HG03159 (cell line): ENCODE data around the gene ALAD.
A peak's percentile ranks its signal among the peaks of the same experiment; 100 is the strongest.
"Not testable (repeated sequence)": the region's sequence is repeated elsewhere in the genome, so short reads cannot be mapped to it uniquely, and the experiment has no call there.

Experiments used
- ATAC-seq: cut with Tn5 transposase; IDR thresholded peaks from one replicate; pipeline ENCODE4 v1.9.1; 2021; ENCODE audit warnings: mild to moderate bottlenecking, moderate library complexity; ENCODE audit not compliant: unreplicated experiment

Gene ALAD

DNA sequence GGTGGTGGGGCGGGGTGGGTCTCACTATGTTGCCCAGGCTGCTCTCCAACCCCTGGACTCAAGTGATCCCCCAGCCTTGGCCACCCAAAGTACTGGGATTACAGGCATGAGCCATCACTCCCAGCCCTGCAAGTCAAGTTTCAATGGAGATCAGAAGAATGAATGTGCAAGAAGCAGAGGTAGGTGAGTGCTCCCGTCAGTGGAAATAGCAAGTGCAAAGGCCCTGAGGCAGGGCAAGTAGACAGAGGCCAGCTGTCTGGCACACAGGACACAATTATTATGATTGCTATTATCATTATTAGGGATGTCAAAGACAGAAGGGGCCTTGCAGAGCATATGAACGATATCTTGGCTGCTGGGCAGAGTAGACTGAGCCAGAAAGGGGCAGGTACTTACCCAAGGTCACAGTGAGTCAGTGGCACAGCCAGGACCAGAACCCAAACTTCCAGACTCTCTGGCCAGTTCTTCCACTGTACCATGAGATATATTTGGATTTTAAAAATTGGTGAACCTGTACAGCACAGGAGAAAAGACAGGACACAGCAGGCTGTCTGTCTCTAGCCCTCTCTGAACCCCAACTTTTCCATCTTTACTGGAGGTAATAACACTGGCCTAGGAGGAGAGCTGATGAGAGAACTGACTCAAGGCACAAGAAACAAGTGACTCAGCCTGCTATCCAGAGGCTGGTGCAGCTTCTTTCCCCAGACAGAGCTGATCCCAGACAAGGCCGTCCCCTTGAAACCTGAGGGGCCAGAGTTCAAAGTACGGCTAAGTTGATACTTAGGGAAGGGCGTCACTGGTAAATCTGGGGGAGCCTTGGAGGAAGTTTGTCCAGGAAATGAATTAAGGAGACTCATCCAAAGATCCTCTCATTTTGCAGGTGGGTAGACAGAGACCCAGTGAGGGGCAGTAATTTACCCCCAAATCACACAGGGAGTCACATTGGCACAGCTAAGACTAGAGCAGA lies 25.7 kb downstream of the ALAD start:
- ATAC-seq: no peak

DNA sequence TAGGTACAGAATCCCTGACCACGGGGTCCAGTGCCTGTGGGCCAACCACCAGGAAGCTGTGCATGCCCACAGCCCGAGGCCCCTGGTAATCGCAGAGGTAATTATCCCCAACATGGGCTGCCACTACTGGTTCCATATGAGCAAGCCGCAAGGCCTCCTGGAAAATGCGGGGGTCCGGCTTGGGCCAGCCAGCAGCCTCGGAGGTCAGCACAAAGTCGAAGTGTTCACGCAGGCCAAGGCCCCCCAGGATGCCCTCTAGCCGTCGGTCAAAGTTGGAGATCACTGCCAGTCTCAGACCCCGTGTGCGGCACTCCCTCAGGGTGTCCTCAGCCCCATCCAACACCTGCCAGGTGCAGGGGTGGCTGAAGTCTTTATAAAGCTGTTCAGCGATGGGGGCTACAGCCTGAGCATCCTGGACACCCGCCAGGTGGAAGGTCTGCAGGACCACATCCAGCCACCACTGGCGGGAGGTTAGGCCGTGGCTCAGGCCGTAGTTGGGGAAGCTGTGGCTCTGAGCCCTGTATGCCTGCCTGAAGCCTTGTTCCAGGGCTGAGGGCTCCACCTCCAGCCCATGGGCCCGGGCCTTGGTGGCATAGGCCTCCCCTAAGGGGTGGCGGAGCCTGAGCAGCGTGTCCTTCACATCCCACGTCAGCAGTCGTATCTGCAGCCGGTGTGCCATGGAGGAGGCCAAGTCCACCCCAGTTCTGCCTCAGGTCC lies 27.2 kb downstream of the ALAD start:
- no peak for ATAC-seq

DNA sequence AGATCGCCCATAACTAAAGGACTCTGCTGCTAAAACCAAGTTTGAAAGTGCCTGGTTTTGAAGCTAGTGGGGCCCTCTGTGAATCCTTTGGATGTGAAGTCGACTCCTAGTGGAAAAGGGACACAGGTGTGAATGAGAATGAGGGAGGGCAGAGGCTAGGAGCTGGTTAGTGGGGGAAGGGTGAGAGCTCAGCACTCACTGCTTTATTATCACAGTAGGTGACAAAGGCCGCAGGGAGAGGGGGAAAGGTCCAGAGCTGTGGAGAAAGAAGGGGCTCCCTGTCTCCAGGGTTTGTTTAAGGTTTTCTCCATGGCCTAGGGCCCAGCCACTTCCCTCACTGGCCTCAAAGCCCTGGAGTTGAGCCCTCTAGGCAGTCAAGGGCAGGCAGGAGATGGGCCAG lies 27.8 kb downstream of the ALAD start:
- ATAC-seq: no peak

- no peak for ATAC-seq
Observed at GRCh38 chr9:113372059-113372458, 29.0 kb downstream of the ALAD start.

DNA sequence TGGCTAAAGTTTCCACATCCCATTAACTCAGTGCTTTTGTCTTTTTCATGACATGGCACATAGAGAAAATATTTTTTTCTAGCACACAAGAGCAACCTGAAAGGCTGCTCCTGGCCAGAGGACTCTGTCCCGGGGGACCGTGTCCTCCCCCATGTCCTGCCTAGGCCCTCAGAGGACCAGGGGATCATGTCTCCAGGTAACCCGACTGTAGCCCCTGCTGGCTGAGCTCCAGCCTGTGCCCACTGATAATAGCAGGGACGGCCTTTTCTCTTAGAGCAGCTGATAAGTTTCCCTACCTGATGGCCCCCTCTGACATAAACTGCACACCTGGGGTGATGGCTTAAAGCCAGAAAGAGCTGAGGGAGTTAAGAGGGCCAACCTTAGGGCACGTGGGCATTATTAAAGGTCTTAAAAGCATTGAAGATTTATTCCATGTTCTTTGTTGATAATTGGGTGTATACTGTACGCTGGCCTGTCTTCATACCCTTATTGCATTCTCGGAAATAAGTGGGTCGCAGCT lies 30.2 kb downstream of the ALAD start:
- no peak for ATAC-seq

- ATAC-seq: no peak
Observed at GRCh38 chr9:113369855-113370140, 31.3 kb downstream of the ALAD start.

GRCh38 chr9:113368982-113369854 lies 31.9 kb downstream of the ALAD start:
- ATAC-seq: no peak

GRCh38 chr9:113368348-113368981 lies 32.6 kb downstream of the ALAD start:
- no peak for ATAC-seq

DNA sequence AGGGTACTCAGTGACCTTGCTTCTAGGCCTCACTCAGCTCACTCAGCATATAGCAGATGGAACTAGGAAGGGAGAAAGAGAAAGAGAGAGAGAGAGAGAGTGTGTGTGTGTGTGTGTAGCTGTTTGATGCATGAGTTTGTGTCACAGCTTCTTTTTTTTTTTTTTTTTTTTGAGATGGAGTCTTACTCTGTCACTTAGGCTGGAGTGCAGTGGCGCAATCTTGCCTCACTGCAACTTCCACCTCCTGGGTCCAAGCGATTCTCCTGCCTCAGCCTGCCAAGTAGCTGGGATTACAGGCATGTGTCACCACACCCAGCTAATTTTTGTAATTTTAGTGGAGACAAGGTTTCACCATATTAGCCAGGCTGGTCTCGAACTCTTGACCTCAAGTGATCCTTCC lies 35.4 kb downstream of the ALAD start:
- ATAC-seq: not testable (repeated sequence)

DNA sequence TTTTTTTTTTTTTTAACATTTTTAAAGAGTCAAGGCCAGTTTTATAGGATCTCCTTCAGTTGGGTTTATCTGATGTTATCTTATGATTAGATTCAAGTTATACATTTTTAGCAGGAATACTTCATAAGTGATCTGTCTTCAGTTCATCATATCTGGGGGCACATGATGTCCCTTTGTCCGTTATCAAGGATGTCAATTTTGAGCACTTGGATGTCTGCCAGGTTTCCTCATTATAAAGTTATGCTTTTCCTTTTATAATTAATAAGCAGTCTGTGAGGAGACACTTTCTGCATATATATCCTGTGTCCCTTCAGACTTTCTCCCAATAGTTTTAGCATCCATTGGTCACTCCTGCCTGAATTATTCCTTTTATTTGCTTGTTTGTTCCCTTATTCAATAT lies 36.1 kb downstream of the ALAD start:
- no peak for ATAC-seq

DNA sequence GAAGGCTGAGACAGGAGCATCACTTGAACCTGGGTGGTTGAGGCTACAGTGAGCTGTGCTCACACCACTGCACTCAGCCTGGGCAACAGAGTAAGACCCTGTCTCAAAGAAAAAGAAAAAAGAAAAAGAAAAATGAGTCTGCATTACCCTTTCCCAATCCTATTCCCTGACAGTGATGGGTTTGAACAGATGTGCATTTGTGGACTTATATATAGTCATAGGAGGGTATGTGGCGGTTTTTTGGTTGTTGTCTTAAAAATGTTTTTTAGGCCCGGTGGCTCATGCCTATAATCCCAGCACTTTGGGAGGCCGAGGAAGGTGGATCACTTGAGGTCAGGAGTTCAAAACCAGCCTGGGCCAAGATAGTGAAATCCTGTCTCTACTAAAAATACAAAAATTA lies 37.7 kb downstream of the ALAD start:
- ATAC-seq: no peak

DNA sequence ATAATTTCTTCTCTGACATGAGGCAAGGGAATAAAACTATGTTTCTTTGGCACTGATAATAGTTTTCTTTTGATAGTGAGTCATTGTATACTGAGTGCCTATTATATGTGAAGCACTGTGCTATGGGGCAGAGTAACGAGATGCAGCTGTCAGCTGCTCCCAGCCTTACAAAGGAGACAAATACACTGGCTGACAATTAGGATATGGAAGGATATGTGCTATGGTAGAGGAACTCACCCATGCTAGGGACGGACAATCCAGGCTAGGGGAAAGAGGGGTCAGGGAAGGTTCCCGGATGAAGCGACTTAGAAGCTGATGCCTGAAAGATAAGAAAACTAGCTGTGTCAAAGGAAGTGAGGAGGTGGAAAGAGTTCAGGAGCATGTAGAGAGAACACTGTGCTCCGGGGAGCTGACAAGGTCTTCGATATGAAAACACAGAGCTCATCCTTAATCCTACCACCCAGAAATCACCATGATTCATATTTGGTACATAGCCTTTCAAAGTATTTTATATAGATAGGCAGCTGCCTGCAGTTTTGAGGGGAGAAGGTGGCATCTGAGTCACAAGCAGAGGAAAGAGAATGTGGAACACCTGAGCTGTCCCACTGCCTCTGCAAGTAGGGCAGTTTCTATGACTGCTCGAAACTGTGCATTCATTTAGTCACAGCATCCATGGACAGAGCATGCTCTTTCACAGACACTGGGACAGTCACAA lies 39.6 kb downstream of the ALAD start:
- no peak for ATAC-seq

DNA sequence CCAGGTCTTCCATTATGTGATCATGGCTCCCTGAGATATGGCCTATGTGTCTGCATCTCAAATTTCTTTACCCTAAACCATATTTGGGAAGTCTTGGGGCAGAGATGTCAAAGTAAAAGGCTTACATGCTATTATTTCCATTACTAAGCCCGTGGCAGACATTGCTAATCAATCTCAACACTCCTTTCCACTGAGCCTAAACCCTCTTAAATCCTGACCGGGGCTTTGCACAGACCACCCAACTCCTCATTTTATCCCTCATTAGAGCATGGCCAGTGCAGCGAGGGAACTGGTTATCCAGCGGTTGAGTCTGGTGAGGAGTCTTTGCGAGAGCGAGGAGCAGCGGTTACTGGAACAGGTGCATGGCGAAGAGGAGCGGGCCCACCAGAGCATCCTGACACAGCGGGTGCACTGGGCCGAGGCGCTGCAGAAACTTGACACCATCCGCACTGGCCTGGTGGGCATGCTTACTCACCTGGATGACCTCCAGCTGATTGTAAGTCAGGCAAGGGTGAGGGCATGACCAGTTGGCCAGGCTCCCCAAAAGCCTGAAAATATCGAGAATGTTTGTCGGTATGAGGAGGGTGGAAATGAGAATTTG lies 40.7 kb downstream of the ALAD start:
- ATAC-seq: no peak

- no peak for ATAC-seq
Observed at GRCh38 chr9:113359385-113359784, 41.7 kb downstream of the ALAD start.

DNA sequence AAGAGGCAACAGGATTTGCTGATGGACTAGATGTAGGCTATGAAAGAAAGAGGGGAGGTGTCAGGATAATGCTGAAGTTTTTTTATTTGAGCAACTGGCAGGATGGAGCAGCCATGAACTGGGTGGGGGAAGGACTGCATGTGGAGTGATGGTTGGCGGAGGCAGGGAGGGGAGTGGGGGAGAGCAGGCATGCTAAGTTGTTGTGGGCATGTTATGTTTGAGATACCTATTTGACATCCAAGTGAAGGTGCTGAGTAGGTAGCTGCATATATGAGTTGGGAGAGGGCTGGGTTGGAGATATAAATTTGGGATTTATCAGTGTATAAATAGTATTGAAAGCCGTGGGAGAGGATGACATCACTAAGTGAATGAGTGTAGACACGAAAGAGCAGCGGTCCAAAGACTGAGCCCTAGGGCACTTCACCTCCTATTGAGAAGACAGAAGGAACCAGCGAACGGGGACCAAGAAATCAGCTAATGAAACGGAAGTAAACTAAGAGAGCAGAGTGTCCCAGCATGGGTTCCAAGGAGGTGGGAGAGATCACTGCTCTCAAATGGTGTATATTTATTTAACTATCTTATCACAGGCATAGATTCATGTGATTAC lies 44.3 kb downstream of the ALAD start:
- ATAC-seq: no peak

GRCh38 chr9:113355040-113355596 lies 46.0 kb downstream of the ALAD start:
- ATAC-seq: no peak

GRCh38 chr9:113352411-113352810 lies 48.7 kb downstream of the ALAD start:
- ATAC-seq: no peak

DNA sequence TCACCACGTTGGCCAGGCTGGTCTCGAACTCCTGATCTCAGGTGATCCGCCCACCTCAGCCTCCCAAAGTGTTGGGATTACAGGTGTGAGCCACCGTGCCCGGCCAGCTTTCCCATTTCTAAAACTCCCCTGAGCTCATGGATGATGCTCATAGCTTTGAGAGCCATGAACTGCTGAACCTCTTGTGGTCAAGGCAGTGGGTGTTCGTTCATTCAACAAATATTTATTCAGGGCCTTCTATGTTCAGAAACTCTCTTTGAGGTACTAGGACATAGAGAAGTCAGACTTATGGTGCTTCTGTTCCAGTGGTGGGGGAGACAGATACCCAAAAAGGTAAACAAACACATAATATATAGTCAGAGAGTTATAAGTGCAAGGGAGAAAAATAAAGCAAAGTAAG lies 49.1 kb downstream of the ALAD start:
- ATAC-seq: no peak

DNA sequence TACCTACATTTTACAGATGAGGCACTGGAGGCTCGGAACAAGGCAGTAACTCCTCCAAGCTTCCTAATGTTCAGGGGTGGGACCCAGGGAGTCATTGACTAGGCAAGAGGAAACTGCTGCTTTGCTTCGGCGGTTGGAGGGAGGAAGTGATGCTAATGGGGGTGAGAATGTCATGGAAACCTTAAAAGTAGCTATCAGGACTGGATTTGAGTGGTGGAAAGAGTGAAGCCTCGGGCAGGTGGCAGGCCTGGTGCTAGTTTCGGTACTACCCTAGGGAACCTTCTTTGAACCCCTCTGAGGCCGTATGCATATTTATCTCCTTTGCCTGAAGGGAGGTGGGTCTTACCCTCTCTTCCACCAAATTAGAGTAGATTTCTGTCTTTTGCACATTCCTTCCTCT lies 50.1 kb downstream of the ALAD start:
- ATAC-seq: peak; percentile 39
